ENCODE measurements around the gene P3H2.
"Not testable (repeated sequence)": the region's sequence is repeated elsewhere in the genome, so short reads cannot be mapped to it uniquely, and the experiment has no call there.

Gene P3H2

DNA sequence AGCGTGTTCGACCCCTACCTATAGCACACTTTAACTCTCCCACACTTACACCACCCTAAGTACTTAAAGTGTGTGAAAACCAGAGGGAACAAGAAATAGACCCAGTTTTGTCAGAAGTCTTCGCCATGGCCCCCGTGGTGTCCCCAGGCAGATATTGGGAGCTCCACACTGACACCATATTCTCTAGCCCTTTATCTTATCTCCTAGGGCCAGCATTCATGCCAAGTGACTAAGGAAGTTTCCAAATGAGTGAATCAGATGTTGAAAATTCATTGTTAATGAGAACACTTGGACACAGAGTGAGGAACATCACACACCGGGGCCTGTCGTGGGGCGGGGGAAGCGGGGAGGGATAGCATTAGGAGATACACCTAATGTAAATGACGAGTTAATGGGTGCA, 31.8 kb downstream of the P3H2 start:
- no peak for FAIRE-seq
- DNase-seq (ENCODE audit: insufficient read length, low spot score): no peak

- FAIRE-seq (no peak), DNase-seq (ENCODE audit: insufficient read length, low spot score) (no peak)
Observed at GRCh38 chr3:190086191-190086590, 34.5 kb downstream of the P3H2 start.

- no peak for FAIRE-seq
- DNase-seq (ENCODE audit: insufficient read length, low spot score): no peak
Observed at GRCh38 chr3:190084983-190085382, 35.7 kb downstream of the P3H2 start.

DNA sequence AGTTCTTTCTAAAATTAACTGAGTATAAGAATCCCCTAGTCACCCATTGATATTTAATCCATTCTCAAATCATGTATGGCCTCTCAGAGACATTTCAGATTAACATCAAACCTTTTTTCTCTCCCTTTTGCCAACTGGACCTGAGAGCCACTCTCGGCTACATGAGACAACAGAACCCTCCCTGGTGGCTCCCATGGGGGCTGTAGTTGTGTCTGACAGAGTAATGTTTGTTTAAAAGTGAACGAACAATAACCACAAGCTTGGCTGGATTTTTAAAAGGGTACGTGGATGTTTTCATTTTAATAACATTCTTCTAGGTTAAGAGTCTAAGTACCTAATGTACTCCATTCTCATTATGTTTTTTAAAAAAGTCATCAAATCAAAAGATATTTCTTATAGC, 37.1 kb downstream of the P3H2 start:
- FAIRE-seq: no peak
- no peak for DNase-seq (ENCODE audit: insufficient read length, low spot score)

GRCh38 chr3:190081389-190081788, 39.3 kb downstream of the P3H2 start:
- DNase-seq (ENCODE audit: insufficient read length, low spot score) (no peak), FAIRE-seq (no peak)

GRCh38 chr3:190079173-190079572, 41.5 kb downstream of the P3H2 start:
- not testable (repeated sequence) for DNase-seq (ENCODE audit: insufficient read length, low spot score); FAIRE-seq

DNA sequence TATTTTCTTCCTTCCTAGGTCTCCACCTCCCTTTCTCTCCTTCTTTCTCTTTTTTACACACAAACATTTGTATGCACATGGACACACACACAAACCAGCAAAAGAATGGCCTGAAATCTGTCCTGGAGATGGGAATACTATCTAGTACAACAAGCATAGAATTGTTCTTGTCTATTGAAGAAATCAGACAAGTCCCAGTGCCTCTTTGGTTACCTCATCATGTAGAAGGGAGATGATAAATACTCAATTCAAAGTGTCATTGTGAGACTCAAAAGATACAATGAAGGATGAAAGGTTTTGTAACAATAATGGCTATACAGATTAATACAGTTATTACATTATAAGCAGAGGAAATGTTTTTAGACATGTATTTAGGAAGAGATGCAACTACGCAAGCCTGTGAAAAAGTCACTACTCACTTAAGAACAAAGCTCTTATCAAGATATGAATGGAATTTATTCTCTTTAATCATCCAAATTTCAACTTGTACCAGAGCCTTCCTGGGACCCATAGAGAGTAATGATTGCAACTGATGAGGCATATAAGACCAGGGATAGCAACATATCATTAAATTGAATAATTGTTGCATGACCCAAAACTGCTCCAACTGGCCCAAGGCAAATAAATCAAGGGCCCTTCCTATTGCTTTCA, 43.2 kb downstream of the P3H2 start:
- DNase-seq (ENCODE audit: insufficient read length, low spot score) (no peak), FAIRE-seq (no peak)

DNA sequence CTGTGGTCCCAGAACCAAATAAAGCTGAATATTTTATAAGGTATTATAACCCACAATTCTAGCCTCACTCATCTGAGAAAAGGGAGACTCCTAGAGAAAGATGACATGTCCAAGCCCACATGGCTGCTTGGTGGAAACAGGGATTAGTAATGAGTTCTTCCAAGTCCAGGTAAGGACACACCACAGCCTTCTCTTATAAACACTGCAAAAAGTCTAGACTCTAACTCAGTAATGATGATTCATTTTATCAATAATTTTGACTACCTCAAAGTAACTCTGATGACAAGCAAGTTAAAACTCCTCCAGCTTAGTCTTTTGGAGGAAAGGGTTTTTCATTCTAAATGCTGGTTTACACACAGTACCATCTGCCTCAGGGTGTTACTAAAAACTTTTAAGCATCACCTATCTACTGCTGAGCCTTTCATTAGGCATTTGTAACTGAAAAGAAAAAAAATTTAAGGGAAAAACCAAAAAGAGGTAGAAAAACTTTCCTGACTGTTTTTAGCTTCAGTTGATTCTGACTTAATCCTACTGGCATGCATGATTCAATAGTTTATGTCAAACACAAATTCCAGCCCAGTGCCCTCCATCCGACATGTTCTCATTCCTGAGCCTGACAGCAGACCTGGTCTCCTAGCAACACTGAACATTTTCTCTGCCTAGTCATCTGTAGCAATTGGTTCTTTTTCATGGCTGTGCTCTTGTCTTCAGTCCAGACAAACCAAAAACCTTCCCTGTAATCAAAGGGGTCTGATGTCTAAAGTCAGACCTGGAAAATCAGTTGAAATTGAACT, 43.9 kb downstream of the P3H2 start:
- peak; percentile 81 for DNase-seq (ENCODE audit: insufficient read length, low spot score)
- peak; percentile 90 for FAIRE-seq

- DNase-seq (ENCODE audit: insufficient read length, low spot score) (no peak), FAIRE-seq (no peak)
Observed at GRCh38 chr3:190076136-190076535, 44.6 kb downstream of the P3H2 start.

DNA sequence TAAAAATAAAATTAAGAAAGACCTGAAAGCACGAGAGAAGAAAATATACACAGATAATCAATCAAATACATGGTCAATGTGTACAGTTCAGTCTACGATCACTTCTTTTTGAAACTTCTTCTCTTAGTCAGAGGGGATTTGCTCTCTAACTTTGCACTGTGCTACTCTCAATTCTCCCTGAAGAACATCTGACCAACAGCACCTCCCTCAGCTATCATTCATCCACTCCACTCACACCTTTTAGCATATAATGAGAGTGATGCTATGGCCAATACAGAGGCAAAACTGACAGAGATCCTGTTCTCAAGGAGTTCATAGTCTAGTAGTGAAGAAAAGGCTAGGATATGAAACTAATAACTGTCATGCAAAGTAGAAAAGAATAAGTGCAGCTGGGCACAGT, 45.9 kb downstream of the P3H2 start:
- DNase-seq (ENCODE audit: insufficient read length, low spot score) (no peak), FAIRE-seq (no peak)

- no peak for DNase-seq (ENCODE audit: insufficient read length, low spot score)
- FAIRE-seq: no peak
Observed at GRCh38 chr3:190073264-190074008, 47.3 kb downstream of the P3H2 start.

- DNase-seq (ENCODE audit: insufficient read length, low spot score): no peak
- no peak for FAIRE-seq
Observed at GRCh38 chr3:190072856-190073255, 47.8 kb downstream of the P3H2 start.

GRCh38 chr3:190071921-190072320, 48.8 kb downstream of the P3H2 start:
- DNase-seq (ENCODE audit: insufficient read length, low spot score); FAIRE-seq: not testable (repeated sequence)

- FAIRE-seq (no peak), DNase-seq (ENCODE audit: insufficient read length, low spot score) (no peak)
Observed at GRCh38 chr3:190070622-190071347, 49.9 kb downstream of the P3H2 start.

- FAIRE-seq (peak; percentile 38), DNase-seq (ENCODE audit: insufficient read length, low spot score) (no peak)
Observed at GRCh38 chr3:190065204-190065603, 55.5 kb downstream of the P3H2 start.

DNA sequence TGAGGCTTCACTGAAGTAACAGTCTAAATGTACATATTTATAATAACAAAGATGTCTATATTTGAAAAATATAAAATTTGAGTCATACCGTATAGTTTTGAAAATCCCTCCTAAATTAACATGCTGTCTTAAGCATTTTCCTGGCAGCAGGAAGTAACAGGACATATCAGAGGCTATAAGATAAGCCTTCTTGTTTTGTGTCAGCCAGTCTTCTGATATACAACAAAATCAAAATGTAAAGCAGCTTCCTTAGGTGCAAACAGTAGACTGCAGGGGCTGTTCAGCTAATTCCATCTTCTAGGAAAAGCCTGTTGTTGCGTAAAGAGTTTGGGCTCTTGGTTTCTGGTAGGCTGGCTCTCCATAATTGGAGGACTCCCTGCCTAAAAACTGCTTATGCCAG, 56.0 kb downstream of the P3H2 start:
- FAIRE-seq (no peak), DNase-seq (ENCODE audit: insufficient read length, low spot score) (no peak)

- DNase-seq (ENCODE audit: insufficient read length, low spot score) (no peak), FAIRE-seq (no peak)
Observed at GRCh38 chr3:190064112-190064511, 56.6 kb downstream of the P3H2 start.

GRCh38 chr3:190063490-190063889, 57.2 kb downstream of the P3H2 start:
- DNase-seq (ENCODE audit: insufficient read length, low spot score): no peak
- FAIRE-seq: no peak

DNA sequence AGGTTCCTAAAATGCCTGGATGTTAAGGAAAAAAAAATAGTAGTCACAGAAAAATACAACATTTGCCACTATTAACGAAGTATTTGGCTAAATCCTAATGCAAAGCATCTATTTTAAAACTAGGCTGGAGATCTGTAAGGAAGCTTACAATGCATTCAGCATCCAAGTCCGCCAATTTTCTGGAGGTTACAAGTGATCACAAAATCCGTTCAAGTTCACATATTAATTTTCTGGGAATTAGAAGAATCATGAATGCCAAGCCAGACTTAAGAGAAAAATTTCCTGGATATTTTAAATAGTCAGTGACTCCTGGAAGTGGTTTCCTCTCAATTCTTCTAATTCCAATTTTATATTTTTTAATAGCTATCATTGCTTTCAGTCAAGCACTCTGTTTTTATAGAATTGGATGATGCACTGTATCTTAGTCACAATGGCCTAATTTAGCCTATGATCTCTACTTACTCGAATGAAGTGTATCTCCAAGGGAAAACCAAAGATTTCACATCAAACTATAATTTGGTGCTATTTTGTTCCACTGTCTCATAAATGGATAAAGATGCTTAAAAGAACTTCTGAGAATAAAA, 60.4 kb downstream of the P3H2 start:
- DNase-seq (ENCODE audit: insufficient read length, low spot score): no peak
- FAIRE-seq: no peak

GRCh38 chr3:190059242-190059590, 61.5 kb downstream of the P3H2 start:
- FAIRE-seq (no peak), DNase-seq (ENCODE audit: insufficient read length, low spot score) (no peak)
